ENCODE results near the gene PTH2. TPM values are rescaled to one million over a fixed set of nuclear protein-coding genes. Genes with fewer than 3 reads are reported as not detected.

Gene PTH2
- total and polyA plus RNA-seq, 2 of the 8 experiments (the other 6 are each of a cell fraction or from before 2014, with no cell fraction given) = not detected

- Histone ChIP-seq H3K23me2 (ENCODE audit: low read depth, low read length) (peaks cover 3% of the 10 kb centered on the region; the same call in 1 of the 2 replicates), H3K4me3 (ENCODE audit: extremely low read depth in 1 of 4, insufficient read depth in 2 of 4, low read depth in 3 of 4, low read length in 4 of 4) (no peak overlapping the region), H2BK12ac (ENCODE audit: low read depth, low read length) (no peak overlapping the region), H3K4ac (replicated peaks; ENCODE audit: insufficient read length, low read depth, low read length) (no peak overlapping the region), H3K4me1 (replicated peaks in 1 of 4; ENCODE audit: control insufficient read depth in 3 of 4, insufficient read depth in 4 of 4, low read length in 3 of 4) (peaks cover 4 to 29% (median 20%) of the 10 kb centered on the region in 4 experiments; a peak in 6 of 7 replicates), H2AK5ac (ENCODE audit: low read depth, low read length) (no peak overlapping the region; the same call in 1 of the 2 replicates), H3K27ac (ENCODE audit: low read depth, low read length) (no peak overlapping the region), H4K91ac (replicated peaks; ENCODE audit: insufficient read length, low read length) (no peak overlapping the region), H4K5ac (ENCODE audit: insufficient read length, low read depth, low read length) (no peak overlapping the region), H2BK120ac (replicated peaks; ENCODE audit: low read depth, low read length) (no peak overlapping the region), H3K9me3 (ENCODE audit: insufficient read depth in 2 of 2, low read depth in 1 of 2, low read length in 1 of 2) (no peaks in the 10 kb centered on the region), H3K23ac (ENCODE audit: insufficient read length) (no peak overlapping the region), H3K36me3 (ENCODE audit: control insufficient read depth in 2 of 4, insufficient read depth in 4 of 4, low read length in 3 of 4) (no peaks in the 10 kb centered on the region), H3K4me2 (ENCODE audit: insufficient read depth in 1 of 2, low read depth in 2 of 2, low read length in 2 of 2) (no peak overlapping the region), H3K27me3 (replicated peaks in 1 of 4; ENCODE audit: control insufficient read depth in 3 of 4, extremely low read depth in 1 of 4, insufficient read depth in 3 of 4, low read length in 3 of 4) (peaks cover 19 to 25% (median 23%) of the 10 kb centered on the region in 4 experiments), H2BK5ac (ENCODE audit: low read depth, low read length) (no peak overlapping the region), H3K9ac (replicated peaks in 1 of 4; ENCODE audit: extremely low read depth in 1 of 4, low read depth in 3 of 4, low read length in 3 of 4) (no peak overlapping the region), H4K20me1 (replicated peaks in 1 of 2; ENCODE audit: control insufficient read depth in 1 of 2, insufficient read depth in 2 of 2, low read length in 2 of 2) (no peaks in the 10 kb centered on the region), H3K18ac (ENCODE audit: extremely low read depth, low read length) (no peak overlapping the region), H3K79me2 (ENCODE audit: control insufficient read depth in 1 of 2, insufficient read depth in 2 of 2, low read length in 2 of 2) (no peaks in the 10 kb centered on the region), H2BK15ac (ENCODE audit: low read length) (peak overlapping the region; percentile 12; the same call in 1 of the 2 replicates), H3K79me1 (ENCODE audit: low read depth, low read length) (no peaks in the 10 kb centered on the region), H4K8ac (ENCODE audit: extremely low read depth, insufficient read depth, low read length) (no peak overlapping the region), H3K56ac (replicated peaks; ENCODE audit: insufficient read length, low read depth, low read length) (no peak overlapping the region), H2AFZ (ENCODE audit: low read length) (no peak overlapping the region), H2BK20ac (ENCODE audit: low read length) (no peak overlapping the region), H3K14ac (ENCODE audit: insufficient read length) (no peak overlapping the region)
- FAIRE-seq (no peak), DNase-seq (ENCODE audit: low read depth in 1 of 2, low spot score in 2 of 2) (no peak)
- ChIA-PET CTCF (ENCODE audit: partially characterized antibody) (interaction anchor here (0.6 to 14.7 kb wide), 14 partner anchors 9 to 312 kb away, joined by 3 to 291 read pairs (median 5); no protein-coding TSS in a partner anchor), POLR2A (ENCODE audit: partially characterized antibody) (interaction anchor here (0.8 to 5.0 kb wide), 6 partner anchors 9 to 77 kb away, joined by 3 to 38 read pairs (median 3); no protein-coding TSS in a partner anchor)
- 78% methylated on average over 5 of the region's 5 CpGs; no CpG with 5 or more reads in 1 of the 2 experiments for WGBS, 2 experiments (ENCODE audit: extremely low coverage in 1 of 2, insufficient coverage in 1 of 2, insufficient read length in 1 of 2, insufficient replicate concordance in 2 of 2, low coverage in 1 of 2, low lambda C conversion rate in 2 of 2, missing lambda C conversion rate in 1 of 2)
- TF ChIP-seq RXRA (IDR thresholded peaks at IDR 0.05; ENCODE audit: insufficient read depth, low read depth, low read length) = no peak
- TF ChIP-seq TAF7 (optimal IDR thresholded peaks at IDR 0.05; ENCODE audit: borderline replicate concordance, low read depth, low read length) = no peak
- TF ChIP-seq EP300 (IDR thresholded peaks at IDR 0.05; ENCODE audit: borderline replicate concordance in 1 of 2, low read depth in 2 of 2, low read length in 2 of 2) = no peak
- TF ChIP-seq SP2 (IDR thresholded peaks at IDR 0.05; ENCODE audit: low read length) = no peak
- no peak for TF ChIP-seq RAD21 (IDR thresholded peaks at IDR 0.05 in 1 of 2, conservative IDR thresholded peaks at IDR 0.05 in 1 of 2; ENCODE audit: low read depth in 2 of 2, low read length in 2 of 2)
- TF ChIP-seq EZH2 (IDR thresholded peaks at IDR 0.05; ENCODE audit: low read depth, low read length, severe bottlenecking) = no peak
- no peak for TF ChIP-seq CTCF (IDR thresholded peaks at IDR 0.05; ENCODE audit: control extremely low read depth in 1 of 3, insufficient read depth in 1 of 3, low read depth in 1 of 3, low read length in 3 of 3)
- TF ChIP-seq ATF3 (IDR thresholded peaks at IDR 0.05; ENCODE audit: insufficient read depth, low read depth, low read length) = no peak
- no peak for TF ChIP-seq POU5F1 (IDR thresholded peaks at IDR 0.05; ENCODE audit: low read depth, low read length)
Measured at GRCh38 chr19:49418511-49418910, 4.7 kb downstream of the PTH2 start.
